Ishikawa (cell line): ENCODE results near the gene SCN2B.

Experiments used
- CEBPB ChIP-seq: IDR thresholded peaks from 2 replicates; pipeline ENCODE4 v1.6.1; 2012
- CREB1 ChIP-seq: IDR thresholded peaks from 2 replicates; pipeline ENCODE4 v1.6.1; 2012; ENCODE audit warnings: low read depth
- EGR1 ChIP-seq: IDR thresholded peaks from 2 replicates; pipeline ENCODE4 v1.6.1; 2012
- EP300 ChIP-seq: IDR thresholded peaks from 2 replicates; pipeline ENCODE4 v1.6.1; 2012; ENCODE audit warnings: borderline replicate concordance
- FOXM1 ChIP-seq: IDR thresholded peaks from 2 replicates; pipeline ENCODE4 v1.6.1; 2012; ENCODE audit warnings: low read depth, borderline replicate concordance
- NFIC ChIP-seq: IDR thresholded peaks from 2 replicates; pipeline ENCODE4 v1.6.1; 2012
- RAD21 ChIP-seq: IDR thresholded peaks from 2 replicates; pipeline ENCODE4 v1.6.1; 2012; ENCODE audit warnings: low read depth
- TAF1 ChIP-seq: IDR thresholded peaks from 2 replicates; pipeline ENCODE4 v1.6.1; 2012; ENCODE audit warnings: low read depth, mild to moderate bottlenecking
- TCF12 ChIP-seq: IDR thresholded peaks from 2 replicates; pipeline ENCODE4 v1.6.1; 2012; ENCODE audit warnings: low read depth
- TEAD4 ChIP-seq: IDR thresholded peaks from 2 replicates; pipeline ENCODE4 v1.6.1; 2012
- USF1 ChIP-seq: IDR thresholded peaks from 2 replicates; pipeline ENCODE4 v1.6.1; 2012
- YY1 ChIP-seq: IDR thresholded peaks from 2 replicates; pipeline ENCODE4 v1.6.1; 2012; ENCODE audit warnings: low read depth
- ZBTB7A ChIP-seq: IDR thresholded peaks from 2 replicates; pipeline ENCODE4 v1.6.1; 2012; ENCODE audit warnings: low read depth
- TF ChIP-seq, protein P1 (sequence below): IDR thresholded peaks from 2 replicates; pipeline ENCODE4 v1.6.1; 2012; ENCODE audit warnings: low read depth, mild to moderate bottlenecking
- TF ChIP-seq, protein P2 (sequence below): IDR thresholded peaks from 2 replicates; pipeline ENCODE4 v1.6.1; 2012

The SCN2B gene

GRCh38 chr11:118215262-118215661 is 38.8 kb upstream of the SCN2B start:
- TF ChIP-seq TEAD4, result no peak
- TF ChIP-seq ZBTB7A, result no peak
- no peak for TF ChIP-seq NFIC
- TF ChIP-seq FOXM1, result no peak
- no peak for TF ChIP-seq EP300
- no peak for TF ChIP-seq EGR1
- no peak for TF ChIP-seq TCF12
- no peak for TF ChIP-seq TAF1
- TF ChIP-seq, protein P1, sequence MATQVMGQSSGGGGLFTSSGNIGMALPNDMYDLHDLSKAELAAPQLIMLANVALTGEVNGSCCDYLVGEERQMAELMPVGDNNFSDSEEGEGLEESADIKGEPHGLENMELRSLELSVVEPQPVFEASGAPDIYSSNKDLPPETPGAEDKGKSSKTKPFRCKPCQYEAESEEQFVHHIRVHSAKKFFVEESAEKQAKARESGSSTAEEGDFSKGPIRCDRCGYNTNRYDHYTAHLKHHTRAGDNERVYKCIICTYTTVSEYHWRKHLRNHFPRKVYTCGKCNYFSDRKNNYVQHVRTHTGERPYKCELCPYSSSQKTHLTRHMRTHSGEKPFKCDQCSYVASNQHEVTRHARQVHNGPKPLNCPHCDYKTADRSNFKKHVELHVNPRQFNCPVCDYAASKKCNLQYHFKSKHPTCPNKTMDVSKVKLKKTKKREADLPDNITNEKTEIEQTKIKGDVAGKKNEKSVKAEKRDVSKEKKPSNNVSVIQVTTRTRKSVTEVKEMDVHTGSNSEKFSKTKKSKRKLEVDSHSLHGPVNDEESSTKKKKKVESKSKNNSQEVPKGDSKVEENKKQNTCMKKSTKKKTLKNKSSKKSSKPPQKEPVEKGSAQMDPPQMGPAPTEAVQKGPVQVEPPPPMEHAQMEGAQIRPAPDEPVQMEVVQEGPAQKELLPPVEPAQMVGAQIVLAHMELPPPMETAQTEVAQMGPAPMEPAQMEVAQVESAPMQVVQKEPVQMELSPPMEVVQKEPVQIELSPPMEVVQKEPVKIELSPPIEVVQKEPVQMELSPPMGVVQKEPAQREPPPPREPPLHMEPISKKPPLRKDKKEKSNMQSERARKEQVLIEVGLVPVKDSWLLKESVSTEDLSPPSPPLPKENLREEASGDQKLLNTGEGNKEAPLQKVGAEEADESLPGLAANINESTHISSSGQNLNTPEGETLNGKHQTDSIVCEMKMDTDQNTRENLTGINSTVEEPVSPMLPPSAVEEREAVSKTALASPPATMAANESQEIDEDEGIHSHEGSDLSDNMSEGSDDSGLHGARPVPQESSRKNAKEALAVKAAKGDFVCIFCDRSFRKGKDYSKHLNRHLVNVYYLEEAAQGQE, result no peak
- TF ChIP-seq CEBPB, result no peak
- no peak for TF ChIP-seq RAD21
- TF ChIP-seq, protein P2, sequence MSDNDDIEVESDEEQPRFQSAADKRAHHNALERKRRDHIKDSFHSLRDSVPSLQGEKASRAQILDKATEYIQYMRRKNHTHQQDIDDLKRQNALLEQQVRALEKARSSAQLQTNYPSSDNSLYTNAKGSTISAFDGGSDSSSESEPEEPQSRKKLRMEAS, result no peak
- no peak for TF ChIP-seq YY1

GRCh38 chr11:118214210-118214914 is 37.9 kb upstream of the SCN2B start:
- TF ChIP-seq TEAD4 (no peak), YY1 (no peak), CEBPB (no peak), FOXM1 (no peak), TCF12 (no peak), CREB1 (no peak), RAD21 (no peak), EP300 (no peak), NFIC (no peak), USF1 (no peak), ZBTB7A (no peak), TAF1 (no peak), EGR1 (no peak)
- TF ChIP-seq, protein P1, result no peak
- TF ChIP-seq, protein P2, result no peak

DNA sequence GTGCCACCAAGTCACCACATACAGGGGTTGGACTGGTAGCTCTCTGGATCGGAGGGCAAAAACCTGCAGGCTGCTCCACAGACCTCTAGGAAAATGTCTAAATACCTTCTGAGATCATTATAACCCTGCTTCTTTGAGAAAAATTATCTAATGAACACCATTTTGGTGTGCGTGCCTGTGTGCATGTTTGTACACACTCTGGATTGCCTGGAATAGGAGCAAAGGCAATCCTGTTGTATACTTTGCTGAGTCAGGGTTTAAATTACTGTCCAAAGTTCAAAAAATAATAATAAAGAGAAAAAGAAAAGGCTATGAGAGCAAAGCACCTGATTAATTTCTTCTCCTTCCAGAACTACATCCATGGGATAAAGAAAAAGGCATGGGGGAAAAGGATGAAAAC is 37.3 kb upstream of the SCN2B start:
- TF ChIP-seq TEAD4 (no peak), USF1 (no peak), NFIC (no peak), CEBPB (no peak), FOXM1 (no peak), EP300 (no peak), RAD21 (no peak), TCF12 (no peak), ZBTB7A (no peak), EGR1 (no peak), YY1 (no peak), CREB1 (no peak), TAF1 (no peak)
- TF ChIP-seq, protein P1, result no peak
- TF ChIP-seq, protein P2, result no peak

- TF ChIP-seq TAF1 (no peak), RAD21 (no peak), CEBPB (no peak), CREB1 (no peak), NFIC (no peak), ZBTB7A (no peak), USF1 (no peak)
- TF ChIP-seq, protein P2, result no peak
- TF ChIP-seq, protein P1, result no peak
Measured at GRCh38 chr11:118213201-118213600, 36.8 kb upstream of the SCN2B start.
